ENCODE data around the gene CCDC126.
"Not testable (repeated sequence)": the region's sequence is repeated elsewhere in the genome, so short reads cannot be mapped to it uniquely, and the experiment has no call there.

The CCDC126 gene, protein sequence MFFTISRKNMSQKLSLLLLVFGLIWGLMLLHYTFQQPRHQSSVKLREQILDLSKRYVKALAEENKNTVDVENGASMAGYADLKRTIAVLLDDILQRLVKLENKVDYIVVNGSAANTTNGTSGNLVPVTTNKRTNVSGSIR

DNA sequence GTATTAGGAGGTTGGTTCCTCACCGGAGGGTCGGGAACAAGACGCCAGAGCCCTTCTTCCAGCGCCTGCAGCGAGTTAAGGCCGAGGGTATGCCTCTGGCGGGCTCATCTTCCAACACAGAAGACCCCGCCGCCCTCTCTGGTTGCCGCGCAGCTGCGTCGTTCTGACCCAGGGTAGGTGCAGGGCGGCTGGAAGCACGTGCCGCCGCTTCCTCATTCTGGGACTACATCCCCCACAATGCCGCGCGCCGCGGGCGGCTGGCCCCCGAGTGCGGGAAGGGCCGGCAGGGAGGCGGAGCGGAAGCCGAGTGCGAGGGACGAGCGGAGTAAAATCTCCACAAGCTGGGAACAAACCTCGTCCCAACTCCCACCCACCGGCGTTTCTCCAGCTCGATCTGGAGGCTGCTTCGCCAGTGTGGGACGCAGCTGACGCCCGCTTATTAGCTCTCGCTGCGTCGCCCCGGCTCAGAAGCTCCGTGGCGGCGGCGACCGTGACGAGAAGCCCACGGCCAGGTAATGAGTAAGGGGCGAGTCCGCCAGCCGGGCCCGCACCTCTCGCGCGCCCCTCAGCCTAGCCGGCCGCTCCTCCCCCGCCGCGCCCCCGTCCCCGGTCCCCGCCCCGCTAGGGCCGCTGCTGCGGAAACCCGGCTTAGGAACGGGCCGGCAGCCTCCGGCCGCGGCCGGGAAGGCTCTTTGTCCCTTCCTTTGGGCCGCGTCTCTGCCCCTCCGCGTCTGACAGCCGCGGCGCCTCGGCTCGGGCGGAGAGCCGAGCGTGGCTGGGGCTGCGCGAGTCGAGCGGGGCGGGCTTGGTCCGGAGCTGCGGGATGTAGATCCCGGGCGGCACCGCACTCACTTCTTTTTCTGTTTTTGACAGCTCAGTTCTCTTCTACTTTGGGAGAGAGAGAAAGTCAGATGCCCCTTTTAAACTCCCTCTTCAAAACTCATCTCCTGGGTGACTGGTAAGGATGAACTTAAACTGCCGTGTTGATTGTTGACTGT is at the start of gene CCDC126:
Gene CCDC126, plus strand, starts transcription at position 289 of the 998 bp plus-strand sequence. CDS start 13,934 bp downstream, outside the sequence.
- peak; percentile 85 for DNase-seq

DNA sequence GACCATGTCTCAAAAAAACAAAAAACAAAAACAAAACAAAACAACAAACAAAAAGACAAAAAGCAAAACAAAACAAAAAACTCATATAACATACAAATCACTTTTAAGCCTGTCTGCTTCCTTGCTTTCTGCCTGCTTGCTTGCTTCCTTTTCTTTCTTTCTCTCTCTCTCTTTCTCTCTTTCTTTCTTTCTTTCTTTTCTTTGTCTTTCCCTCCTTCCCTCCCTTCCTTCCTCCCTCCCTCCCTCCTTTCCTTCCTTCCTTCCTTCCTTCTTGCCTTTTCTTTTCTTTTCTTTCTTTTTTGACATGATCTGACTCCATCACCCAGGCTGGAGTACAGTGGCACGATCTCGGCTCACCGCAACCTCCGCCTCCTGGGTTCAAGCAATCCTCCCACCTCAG is 49.5 kb upstream of the CCDC126 start:
- no peak for DNase-seq

DNA sequence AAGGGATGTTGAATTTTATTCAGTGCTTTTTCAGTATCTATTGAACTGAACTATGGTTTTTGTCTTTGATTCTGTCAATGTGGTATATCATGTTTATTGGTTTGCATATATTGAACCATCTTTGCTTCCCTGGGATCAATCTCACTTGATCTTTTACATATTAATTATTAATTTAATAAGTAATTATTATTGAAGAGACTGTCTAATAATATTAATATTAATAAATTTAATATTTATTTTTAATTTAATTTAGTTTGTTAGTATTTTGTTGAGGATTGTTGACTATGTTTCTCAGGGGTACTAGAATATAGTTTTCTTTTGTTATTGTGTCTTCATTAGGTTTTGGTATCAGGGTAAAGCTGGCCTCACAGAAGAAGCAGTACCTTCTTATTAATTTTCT is 38.9 kb upstream of the CCDC126 start:
- no peak for DNase-seq

GRCh38 chr7:23570592-23571200 is 26.5 kb upstream of the CCDC126 start:
- peak; percentile 36 for DNase-seq

DNA sequence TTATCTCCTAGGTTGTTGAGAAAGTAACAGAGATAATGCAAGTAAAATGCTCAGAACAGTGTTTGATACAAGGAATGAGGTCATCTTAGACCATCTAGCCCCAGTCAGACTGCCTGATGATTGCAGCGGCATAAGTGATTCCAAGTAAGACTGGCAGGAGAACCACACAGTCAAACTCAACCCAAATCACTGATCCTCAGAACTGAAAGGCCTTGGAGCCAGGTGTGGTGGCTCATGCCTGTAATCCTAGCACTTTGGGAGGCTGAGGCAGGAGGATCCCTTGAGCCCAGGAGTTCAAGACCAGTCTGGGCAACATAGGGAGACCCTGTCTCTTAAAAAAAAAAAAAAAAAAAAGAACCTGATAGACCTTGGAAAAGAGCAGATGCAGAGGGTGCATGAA is 15.2 kb upstream of the CCDC126 start:
- DNase-seq: not testable (repeated sequence)

DNA sequence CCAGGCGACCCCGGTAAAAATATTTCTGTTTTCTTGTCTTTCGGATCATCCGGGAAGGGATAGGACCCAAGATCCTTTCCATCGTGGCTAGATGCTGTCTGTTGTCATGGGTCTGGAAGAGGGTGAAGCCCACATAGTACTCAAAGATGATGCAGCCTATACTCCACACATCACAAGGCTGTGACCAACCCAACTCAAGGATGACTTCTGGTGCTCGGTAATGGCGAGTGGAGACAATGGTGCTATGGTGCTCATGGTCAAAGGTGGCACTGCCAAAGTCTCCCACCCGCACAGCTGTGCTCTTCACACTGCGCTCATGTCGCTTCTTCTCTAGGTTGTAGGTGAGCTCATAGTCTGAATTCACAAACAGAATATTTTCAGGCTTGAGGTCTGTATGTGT is 11.9 kb upstream of the CCDC126 start:
- not testable (repeated sequence) for DNase-seq

GRCh38 chr7:23586159-23586558 is 11.0 kb upstream of the CCDC126 start:
- no peak for DNase-seq

- no peak for DNase-seq
Observed at GRCh38 chr7:23590529-23590928, 6.7 kb upstream of the CCDC126 start.

GRCh38 chr7:23593706-23594105 is 3.5 kb upstream of the CCDC126 start:
- DNase-seq: no peak

- no peak for DNase-seq
Observed at GRCh38 chr7:23594879-23595604, 2.1 kb upstream of the CCDC126 start.

DNA sequence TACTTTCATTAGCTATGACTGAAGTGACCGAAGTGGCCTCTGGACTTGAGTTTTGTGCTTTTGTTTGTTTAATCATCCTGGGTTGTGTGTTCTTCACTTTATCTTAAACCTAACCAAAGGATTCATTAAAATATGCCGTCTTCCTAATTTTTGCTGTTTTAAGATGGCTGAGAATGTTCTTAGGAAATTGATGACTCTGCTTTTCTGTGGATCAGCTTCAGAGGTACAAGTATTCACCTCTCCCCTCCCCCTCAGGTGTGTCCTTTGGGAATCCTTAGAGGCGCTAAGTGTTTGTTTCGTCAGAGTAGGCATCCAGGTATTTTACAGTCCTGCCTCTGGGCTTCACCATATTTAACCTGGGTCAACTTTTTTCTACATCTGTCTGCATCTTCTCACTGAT is 1.1 kb downstream of the CCDC126 start:
- DNase-seq: peak; percentile 22

DNA sequence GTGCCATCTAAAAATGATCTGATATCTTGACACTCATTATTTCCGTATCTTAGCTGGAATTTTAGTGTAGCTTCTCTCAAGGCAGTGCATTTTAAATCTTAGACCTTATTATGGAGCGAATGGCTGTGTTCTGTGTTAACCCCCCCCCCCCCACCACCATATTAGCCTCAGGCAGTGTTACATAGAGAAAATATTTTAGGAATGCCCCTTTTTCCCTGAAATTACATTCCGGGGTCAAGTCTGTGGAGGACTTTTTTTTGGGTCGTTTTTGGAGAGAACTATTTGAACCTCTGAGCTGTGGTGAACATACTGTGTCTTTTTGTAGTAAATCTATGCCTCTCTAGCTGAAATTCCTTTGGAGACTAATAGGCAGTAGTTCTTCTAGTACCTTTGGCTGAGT is 3.1 kb downstream of the CCDC126 start:
- no peak for DNase-seq

DNA sequence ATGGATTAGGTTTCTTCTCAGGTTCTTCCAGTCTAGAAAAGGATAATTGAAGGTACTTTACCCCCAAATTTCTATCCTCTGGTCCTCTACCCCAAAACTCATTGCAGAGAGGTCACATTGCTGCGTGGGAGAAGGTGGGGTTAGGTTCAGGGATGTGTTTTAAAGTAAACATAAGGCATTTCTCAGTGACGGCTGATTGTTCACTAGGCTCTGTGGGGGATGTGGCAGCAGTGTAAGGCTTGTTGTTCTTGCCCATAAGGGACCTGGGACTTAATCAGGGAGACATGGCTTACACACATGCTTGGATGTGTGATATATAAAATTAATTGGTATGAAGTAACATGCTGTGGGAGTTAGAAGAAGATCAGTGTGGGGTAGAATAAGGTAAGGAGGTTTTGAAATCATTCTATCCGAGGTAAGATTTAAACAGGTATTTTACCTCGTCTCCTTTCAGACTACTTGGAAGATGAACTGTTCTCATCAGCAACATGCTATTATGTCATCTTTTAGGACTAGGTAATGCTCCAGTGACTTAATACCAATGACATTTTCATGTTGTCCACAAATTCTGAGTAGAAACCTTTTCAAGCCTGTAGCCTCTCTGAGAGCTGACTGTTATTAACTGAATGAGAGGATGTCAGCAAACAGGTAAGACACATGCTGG is 6.6 kb downstream of the CCDC126 start:
- DNase-seq: no peak

- DNase-seq: no peak
Observed at GRCh38 chr7:23604296-23604640, 7.1 kb downstream of the CCDC126 start.

DNA sequence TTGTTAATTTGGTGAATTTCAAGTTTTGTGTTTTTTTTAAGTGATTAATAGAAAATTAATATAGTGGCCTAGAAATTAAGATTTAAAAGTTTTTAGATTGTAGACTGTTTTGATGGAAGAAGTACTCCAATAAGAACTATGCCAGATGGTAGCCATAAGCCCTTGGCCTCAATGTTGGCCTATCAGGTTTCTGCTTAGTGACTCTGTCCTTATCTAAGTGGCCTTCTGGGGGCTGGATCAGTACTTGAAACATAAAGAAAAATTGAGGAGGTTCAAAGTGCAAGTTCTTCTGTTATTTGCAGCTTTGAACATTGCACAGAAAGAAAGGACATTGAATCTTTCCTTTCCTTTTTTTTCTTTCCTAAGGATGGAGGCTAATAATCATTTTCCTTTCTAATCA is 9.9 kb downstream of the CCDC126 start:
- DNase-seq: no peak

- DNase-seq: no peak
Observed at GRCh38 chr7:23607866-23608265, 10.7 kb downstream of the CCDC126 start.

- DNase-seq: no peak
Observed at GRCh38 chr7:23615331-23615730, 18.1 kb downstream of the CCDC126 start.

GRCh38 chr7:23616593-23616992 is 19.4 kb downstream of the CCDC126 start:
- no peak for DNase-seq

DNA sequence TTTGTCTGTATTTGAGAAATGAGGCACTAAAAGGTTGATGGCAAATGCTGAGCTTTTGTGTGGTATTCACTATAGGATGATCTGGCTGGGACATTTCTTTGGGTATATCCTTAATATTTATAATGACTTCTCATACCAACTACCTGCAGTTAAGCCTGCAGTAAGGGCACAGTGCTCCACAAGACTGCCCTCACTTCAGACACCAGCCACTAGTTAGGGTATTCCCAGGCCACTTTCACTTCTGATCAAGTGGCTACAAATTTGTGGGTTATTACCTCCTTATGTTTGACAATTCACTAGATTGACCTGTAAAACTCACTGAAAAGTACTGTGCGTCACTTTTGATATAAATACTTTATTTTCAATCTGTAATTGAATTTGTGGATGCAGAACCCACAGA is 20.3 kb downstream of the CCDC126 start:
- DNase-seq: no peak

GRCh38 chr7:23618241-23618640 is 21.1 kb downstream of the CCDC126 start:
- no peak for DNase-seq

- DNase-seq: no peak
Observed at GRCh38 chr7:23619141-23619540, 22.0 kb downstream of the CCDC126 start.

DNA sequence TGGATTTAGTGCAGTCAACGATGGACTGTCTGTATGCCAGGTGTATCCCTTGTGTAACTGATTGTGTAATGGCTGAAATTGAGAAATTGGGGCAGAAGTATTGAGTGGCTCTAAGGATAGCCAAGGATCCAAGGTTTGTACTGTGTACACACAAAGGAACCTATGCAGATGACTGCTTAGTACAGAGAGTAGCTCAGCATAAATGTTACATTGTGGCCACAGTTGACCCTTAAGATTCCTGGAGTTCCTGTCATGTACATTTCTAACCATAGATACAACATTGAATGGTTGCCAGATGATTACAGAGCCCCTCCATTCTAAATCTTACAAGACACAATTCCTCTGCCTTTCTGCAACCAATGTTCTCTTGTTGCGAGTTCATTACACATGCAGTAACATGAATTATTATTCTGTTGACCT is 25.3 kb downstream of the CCDC126 start:
- no peak for DNase-seq

DNA sequence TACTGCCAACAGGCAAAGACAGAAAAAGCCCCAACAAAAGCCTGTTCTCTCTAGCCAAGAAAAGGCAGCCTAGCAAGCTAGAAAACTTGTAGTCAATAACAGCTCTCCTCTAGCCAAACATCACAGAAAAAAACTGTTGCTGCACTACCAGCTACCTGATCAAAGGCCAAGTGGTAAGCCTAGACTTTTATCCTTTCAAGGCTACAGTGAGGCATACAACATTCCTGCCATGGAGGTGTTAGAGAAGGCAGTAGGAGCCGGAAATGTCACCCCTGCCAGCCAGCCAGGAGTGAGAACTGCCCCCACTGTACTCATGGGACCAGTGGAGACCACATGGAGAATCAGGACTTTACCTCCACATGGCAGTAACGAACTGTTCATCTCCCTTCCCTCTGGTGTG is 31.2 kb downstream of the CCDC126 start:
- DNase-seq: no peak

Data from NCI-H510A (cell line).